T-helper 9 cell (primary cell): ENCODE results near the gene UBE2Q2.
"Not testable (repeated sequence)": the region's sequence is repeated elsewhere in the genome, so short reads cannot be mapped to it uniquely, and the experiment has no call there.

Experiments
- DNase-seq: peaks from one replicate; pipeline ENCODE4 v3.0.0-alpha.2; 2020

The UBE2Q2 gene

GRCh38 chr15:75827691-75828090 is 15.6 kb upstream of the UBE2Q2 start:
- no peak for DNase-seq

- DNase-seq, result no peak
These were observed 14.8 kb upstream of the UBE2Q2 start for GRCh38 chr15:75828429-75828828.

GRCh38 chr15:75830910-75831805 is 12.1 kb upstream of the UBE2Q2 start:
- no peak for DNase-seq

- DNase-seq, result no peak
These were observed 11.5 kb upstream of the UBE2Q2 start for GRCh38 chr15:75831806-75832102.

GRCh38 chr15:75832114-75832513 is 11.1 kb upstream of the UBE2Q2 start:
- no peak for DNase-seq

GRCh38 chr15:75834021-75834420 is 9.2 kb upstream of the UBE2Q2 start:
- no peak for DNase-seq

GRCh38 chr15:75835990-75836958 is 7.0 kb upstream of the UBE2Q2 start:
- no peak for DNase-seq

GRCh38 chr15:75836959-75837334 is 6.3 kb upstream of the UBE2Q2 start:
- DNase-seq, result no peak

GRCh38 chr15:75840659-75841058 is 2.6 kb upstream of the UBE2Q2 start:
- DNase-seq, result no peak

- DNase-seq, result no peak
These were observed 1.6 kb upstream of the UBE2Q2 start for GRCh38 chr15:75841626-75842025.

GRCh38 chr15:75843678-75844581 is 683 bp downstream of the UBE2Q2 start:
- peak; percentile 29 for DNase-seq

- DNase-seq, result no peak
These were observed 1.5 kb downstream of the UBE2Q2 start for GRCh38 chr15:75844629-75845335.

GRCh38 chr15:75849167-75849566 is 5.9 kb downstream of the UBE2Q2 start:
- no peak for DNase-seq

GRCh38 chr15:75850708-75851107 is 7.5 kb downstream of the UBE2Q2 start:
- no peak for DNase-seq

GRCh38 chr15:75851566-75851965 is 8.3 kb downstream of the UBE2Q2 start:
- DNase-seq, result not testable (repeated sequence)

GRCh38 chr15:75857886-75858285 is 14.6 kb downstream of the UBE2Q2 start:
- no peak for DNase-seq

- no peak for DNase-seq
These were observed 18.6 kb downstream of the UBE2Q2 start for GRCh38 chr15:75861750-75862402.

- DNase-seq, result no peak
These were observed 19.5 kb downstream of the UBE2Q2 start for GRCh38 chr15:75862796-75863195.

GRCh38 chr15:75864213-75865059 is 21.2 kb downstream of the UBE2Q2 start:
- no peak for DNase-seq

- DNase-seq, result not testable (repeated sequence)
These were observed 22.8 kb downstream of the UBE2Q2 start for GRCh38 chr15:75866045-75866444.
